Activated CD4-positive, CD25-positive, alpha-beta regulatory T cell treated with anti-CD3 and anti-CD28 coated beads, Interleukin-2, amount 50 U/mL, for 16 hours (primary cell): Measurements from ENCODE around the gene HPCAL4.

Source experiments
- DNase-seq: peaks from one replicate; pipeline ENCODE4 v3.0.0-alpha.2; 2020; ENCODE audit warnings: low read depth, low spot score

The HPCAL4 gene

GRCh38 chr1:39701049-39701439 lies 9.8 kb upstream of the HPCAL4 start:
- DNase-seq = no peak

DNA sequence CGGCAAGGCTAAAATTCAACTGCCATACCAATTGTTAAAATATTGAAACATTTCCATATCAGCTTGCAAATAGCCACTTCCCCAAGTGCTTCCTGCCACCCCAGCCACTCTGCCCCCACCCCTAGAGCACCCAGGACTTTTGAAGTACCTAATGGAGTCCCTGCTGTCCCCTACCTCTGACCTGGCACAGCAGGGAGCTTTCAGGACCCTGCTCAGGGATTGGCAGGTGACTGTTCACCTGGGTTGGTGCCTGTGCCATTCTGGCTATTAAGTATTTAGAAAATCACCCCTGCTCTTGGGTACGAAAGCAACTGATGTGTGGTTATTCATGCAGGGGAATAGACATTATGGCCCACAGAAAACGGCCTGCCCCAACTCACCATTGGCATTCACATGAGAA lies 9.1 kb upstream of the HPCAL4 start:
- DNase-seq = no peak

DNA sequence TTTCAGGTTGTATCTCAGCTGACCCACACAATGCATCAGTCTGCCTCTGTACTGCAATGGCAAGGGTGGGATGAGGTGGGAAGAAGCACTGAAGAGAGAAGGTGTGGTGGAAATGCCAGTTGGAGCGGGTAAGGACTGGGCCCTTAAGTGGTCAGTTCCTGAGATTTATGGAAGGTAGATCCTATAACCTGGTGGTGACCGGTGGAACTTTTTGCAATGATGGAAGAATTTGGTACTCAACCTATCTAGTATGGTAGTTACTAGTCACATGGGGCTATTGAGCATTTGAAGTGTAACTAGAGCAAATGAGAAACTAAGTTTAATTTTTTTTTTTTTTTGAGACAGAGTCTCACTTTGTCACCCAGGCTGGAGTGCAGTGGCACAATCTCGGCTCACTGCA lies 8.2 kb upstream of the HPCAL4 start:
- no peak for DNase-seq

- no peak for DNase-seq
Measured at GRCh38 chr1:39698568-39698967, 7.3 kb upstream of the HPCAL4 start.

DNA sequence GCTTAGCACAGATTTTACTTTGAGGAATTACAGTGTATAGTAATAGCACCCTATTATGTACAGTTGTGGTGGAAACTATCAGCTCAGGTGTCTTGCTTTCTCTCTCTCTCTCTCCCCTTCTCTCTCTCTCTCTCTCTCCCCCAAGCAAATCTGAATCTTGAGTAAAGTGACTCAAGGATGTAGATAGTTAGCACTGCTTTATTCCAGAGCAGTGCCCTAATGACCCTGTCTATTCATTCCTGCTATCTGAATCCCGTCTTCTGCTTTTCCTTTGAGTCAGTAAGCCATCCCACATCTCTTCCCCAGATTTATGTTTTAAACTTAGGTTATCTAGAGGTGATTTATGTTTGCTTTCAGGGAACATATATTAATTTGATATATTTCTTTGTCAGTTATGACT lies 5.2 kb upstream of the HPCAL4 start:
- no peak for DNase-seq

DNA sequence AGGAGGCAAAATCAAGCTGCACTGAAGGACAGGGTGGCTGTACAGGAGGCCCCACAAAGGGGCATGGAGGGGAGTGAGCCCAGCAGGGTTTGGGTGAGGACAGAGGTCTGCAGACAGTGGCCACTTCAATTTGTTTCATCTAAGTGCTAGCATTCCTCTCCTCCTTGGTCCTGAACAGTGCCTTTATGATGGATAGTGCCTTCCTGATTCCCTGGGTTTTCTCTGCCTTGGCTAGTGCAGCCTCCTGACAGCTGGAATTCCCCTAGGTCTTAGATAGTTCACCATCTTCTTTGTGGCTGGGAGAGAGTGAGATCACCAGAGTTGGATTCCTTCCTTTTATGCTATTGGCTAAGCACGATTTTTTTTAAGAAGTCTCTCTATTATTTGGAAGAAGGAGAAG lies 3.8 kb upstream of the HPCAL4 start:
- no peak for DNase-seq

DNA sequence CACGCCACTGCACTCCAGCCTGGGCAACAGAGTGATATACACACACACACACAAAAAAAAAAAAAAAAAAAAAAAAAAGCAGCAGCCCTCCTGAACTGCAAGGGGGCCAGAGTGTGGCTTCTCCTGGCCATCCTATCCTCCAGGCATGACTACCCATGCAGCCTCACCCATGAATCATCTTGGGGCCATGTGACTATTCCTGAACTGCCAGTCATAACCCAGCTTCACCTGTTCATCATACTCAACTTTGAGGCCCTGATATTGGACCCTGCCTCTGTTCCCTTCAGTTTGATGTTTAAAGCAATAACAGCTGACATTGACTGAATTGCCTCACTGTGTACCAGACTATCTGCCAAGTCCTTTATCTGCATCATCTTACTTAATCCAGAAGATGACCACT lies 2.8 kb upstream of the HPCAL4 start:
- DNase-seq = no peak

GRCh38 chr1:39692152-39693074 lies 1.2 kb upstream of the HPCAL4 start:
- DNase-seq = no peak

DNA sequence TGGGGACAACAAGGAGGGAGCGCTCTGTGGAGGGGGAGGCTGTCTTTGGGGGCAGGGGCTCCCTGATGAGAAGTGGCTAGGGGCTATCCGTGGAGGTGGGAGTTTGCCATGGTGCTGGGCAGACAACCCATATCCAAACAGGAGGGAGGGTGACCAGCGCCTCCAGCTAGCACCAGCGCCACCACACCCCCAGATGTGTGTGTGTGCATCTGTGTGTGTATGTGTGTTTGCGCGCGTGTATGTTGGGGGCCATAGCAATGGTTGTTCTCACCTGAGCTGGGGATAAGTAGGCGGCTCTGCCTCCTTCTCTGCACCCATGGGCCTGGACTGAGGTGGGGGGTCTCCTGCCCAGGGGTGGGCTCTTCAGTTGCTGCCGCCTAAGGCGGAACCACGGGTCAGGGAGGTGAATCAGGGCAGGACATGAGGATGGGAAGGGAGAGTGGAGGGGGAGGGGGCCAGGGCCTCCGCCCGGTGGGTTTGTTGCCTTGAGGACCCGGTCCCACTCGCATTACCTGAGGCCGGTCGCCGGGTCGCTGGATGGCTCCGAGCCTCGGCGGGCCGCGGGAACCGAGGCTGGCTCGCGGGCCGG lies 345 bp downstream of the HPCAL4 start:
- no peak for DNase-seq

GRCh38 chr1:39690225-39690624 lies 1.0 kb downstream of the HPCAL4 start:
- DNase-seq = no peak

DNA sequence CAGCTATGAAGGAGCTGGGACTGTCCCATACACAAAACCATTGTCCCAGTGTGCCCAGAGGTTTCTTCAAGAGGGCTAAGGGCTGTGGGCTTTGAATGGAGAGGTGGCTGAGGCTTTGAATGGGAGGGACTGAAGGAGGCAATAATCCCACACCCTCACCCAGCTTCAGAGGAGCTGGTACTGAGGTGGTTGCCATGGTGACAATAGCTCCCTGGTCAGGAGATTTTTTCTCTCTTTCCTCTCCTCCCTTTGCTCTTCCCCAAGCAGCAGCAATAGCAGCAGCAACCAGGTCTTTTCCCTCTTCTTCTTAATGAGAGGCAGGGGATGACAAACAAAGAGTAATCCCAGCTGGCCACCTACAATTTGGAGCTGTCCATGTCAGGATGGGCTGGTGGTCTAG lies 1.6 kb downstream of the HPCAL4 start:
- DNase-seq = no peak

DNA sequence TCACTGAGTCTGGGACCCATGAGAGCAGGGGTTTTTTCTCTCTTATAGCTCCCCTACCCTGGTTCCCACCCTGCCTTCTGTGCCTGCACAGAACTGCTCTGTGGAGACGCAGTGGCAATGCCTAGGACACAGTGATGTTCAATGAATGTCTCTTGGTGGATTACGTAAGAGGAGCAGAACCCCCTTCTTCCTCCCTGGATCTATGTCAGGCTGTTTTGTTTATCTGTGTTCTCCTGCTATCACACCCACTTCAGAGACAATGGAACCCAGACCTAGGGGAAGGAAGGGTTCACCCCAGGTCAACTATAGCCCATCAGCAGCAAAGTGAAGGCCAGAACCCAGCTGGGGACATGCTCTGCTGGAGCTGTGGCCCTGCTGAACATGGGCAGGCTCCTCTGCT lies 2.0 kb downstream of the HPCAL4 start:
- DNase-seq = no peak

GRCh38 chr1:39688706-39689105 lies 2.5 kb downstream of the HPCAL4 start:
- no peak for DNase-seq

DNA sequence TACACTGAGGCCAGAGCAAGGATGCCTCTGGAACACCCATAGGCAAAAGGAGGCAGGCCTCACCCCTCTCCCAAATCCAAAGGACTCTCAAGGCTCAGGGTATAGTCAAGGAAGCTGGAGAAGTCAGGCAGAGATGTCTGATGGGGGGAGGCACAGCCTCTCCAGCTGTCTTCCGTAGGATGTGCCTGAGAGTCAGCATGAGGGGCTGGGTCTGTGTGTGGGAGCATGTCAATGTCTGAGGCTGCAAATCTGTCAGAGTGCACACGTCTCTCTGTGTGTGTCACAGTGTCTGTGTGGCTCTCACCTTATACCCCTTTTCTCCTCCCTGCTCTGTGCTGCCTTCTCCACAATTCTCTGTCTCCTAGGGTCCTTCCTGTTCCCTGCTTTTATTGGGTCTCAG lies 4.0 kb downstream of the HPCAL4 start:
- no peak for DNase-seq

- DNase-seq = no peak
Measured at GRCh38 chr1:39685071-39685470, 6.2 kb downstream of the HPCAL4 start.

DNA sequence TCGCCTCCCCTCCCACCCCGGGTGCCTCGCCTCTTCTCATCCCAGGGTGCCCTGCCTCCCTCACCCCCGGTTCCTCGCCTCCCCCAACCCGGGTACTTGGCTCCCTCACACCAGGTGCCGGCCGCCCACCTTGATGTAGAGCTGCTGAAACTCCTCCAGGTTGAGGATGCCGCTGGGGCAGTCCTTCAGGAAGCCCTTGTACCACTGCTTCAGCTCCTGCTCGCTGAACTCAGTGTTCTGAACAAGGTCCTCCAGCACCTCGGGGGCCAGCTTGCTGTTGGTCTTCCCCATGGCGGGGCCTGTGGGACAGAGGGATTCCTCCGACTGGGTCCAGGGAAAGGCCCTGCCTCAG lies 6.9 kb downstream of the HPCAL4 start:
- no peak for DNase-seq

DNA sequence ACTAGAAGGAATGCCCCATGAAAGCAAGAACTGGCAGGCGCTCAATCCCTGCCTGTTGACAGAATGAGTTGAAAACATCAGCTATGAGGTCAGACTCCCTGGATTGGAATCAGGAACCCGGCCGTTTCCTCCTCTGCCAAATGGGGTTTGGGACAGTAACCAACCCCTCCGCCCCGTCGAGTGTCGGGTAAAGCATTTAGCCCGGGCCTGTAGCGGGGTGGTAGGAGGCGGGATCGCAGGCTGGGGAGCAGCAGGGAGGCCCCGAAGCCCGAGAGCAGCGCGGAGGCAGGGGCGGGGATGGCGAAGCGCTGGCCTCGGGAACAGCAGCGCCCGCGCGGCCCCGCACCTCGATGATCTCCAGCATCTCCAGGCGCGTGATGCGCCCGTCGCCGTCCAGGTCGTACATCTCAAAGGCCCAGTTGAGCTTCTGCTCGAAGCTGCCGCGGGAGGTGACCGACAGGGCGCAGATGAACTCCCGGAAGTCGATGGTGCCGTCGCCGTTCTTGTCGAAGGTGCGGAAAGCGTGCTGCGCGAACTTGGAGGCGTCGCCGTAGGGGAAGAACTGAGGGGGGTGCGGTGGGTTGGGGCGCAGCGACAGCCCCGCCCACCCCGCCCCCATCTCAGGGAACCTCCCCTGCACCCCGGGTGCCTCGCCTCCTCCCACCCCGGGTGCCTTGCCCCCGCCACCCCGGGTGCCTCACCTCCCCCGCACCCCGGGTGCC lies 7.5 kb downstream of the HPCAL4 start:
- DNase-seq = no peak

GRCh38 chr1:39681999-39682398 lies 9.2 kb downstream of the HPCAL4 start:
- no peak for DNase-seq

GRCh38 chr1:39681294-39681693 lies 9.9 kb downstream of the HPCAL4 start:
- DNase-seq = no peak

GRCh38 chr1:39680751-39681150 lies 10.5 kb downstream of the HPCAL4 start:
- DNase-seq = no peak

DNA sequence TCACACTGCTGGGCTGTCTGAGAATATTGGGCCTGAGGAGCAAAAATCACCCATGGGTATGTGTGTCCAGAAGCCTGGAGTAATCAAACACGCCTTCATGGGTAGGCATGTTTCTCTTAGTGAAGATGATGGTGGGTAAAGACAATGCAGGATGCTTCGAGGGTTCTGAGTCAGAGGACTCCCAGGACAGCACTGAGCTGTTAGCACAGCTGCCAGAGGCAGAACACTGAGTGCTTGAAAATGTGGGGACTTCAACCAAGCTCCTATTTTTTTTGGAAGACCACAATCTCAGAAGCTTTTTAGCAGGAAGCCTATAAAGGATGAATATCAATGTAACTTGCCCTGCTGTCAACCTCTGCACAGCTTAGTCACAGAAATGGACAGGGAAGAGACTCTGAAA lies 11.4 kb downstream of the HPCAL4 start:
- DNase-seq = no peak

DNA sequence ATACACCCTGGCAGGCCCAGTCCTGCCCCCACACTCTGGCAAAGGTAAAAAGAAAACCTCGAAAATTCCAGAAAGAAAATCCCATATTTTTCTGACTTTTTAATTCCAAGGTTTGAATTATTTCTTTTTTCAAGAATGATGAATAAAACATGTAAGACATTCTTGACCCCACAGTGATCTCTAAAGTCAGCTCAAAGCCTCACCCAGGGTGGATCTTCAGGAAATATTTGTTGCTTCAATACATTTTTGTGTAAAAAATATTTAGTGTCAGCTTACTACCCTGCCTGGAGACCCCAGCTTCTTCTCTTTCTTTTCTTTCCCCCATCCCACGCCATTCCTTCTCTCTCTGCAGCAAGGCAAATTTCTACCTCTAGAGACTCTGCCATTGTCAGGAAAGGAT lies 12.3 kb downstream of the HPCAL4 start:
- no peak for DNase-seq

- DNase-seq = no peak
Measured at GRCh38 chr1:39677645-39678044, 13.6 kb downstream of the HPCAL4 start.
